Cardiac fibroblast (primary cell): ENCODE measurements around the gene LTBP1.

Experiments used
- DNase-seq, 2 donors: peaks; one replicate each; pipeline versions ENCODE4 v3.0.0 to v3.0.0-alpha.2; 2010; ENCODE audit warnings: low read depth in 2 of 2
- H3K4me3 ChIP-seq, 2 donors: replicated peaks in 1 of 2; 1 replicate in 1 of 2; 2 replicates in 1 of 2; pipeline ENCODE4 v1.5.1; 2011; ENCODE audit warnings: low read depth in 2 of 2, low read length in 2 of 2, mild to moderate bottlenecking in 2 of 2, moderate library complexity in 1 of 2
- CTCF ChIP-seq: IDR thresholded peaks from one replicate; pipeline ENCODE4 v1.5.1; 2011; ENCODE audit warnings: low read depth, mild to moderate bottlenecking, low read length, inconsistent platforms

Gene LTBP1

GRCh38 chr2:33242845-33243244, 296.1 kb downstream of the LTBP1 start:
- DNase-seq, result peak; percentile 69 to 84
- TF ChIP-seq CTCF, result no peak
- no peak overlapping the region for H3K4me3 ChIP-seq

- no peak overlapping the region for H3K4me3 ChIP-seq
- no peak for TF ChIP-seq CTCF
- no peak for DNase-seq
Observed at GRCh38 chr2:33246432-33246831, 299.7 kb downstream of the LTBP1 start.

GRCh38 chr2:33247365-33247764, 300.6 kb downstream of the LTBP1 start:
- no peak overlapping the region for H3K4me3 ChIP-seq
- TF ChIP-seq CTCF, result no peak
- DNase-seq, result peak; percentile 53 to 65

- no peak for DNase-seq
- TF ChIP-seq CTCF, result no peak
- H3K4me3 ChIP-seq, result no peak overlapping the region
Observed at GRCh38 chr2:33250417-33251029, 303.8 kb downstream of the LTBP1 start.

- H3K4me3 ChIP-seq, result no peak overlapping the region
- TF ChIP-seq CTCF, result no peak
- DNase-seq, result no peak
Observed at GRCh38 chr2:33256162-33256755, 309.5 kb downstream of the LTBP1 start.

- no peak for TF ChIP-seq CTCF
- DNase-seq, result no peak
- no peak overlapping the region for H3K4me3 ChIP-seq
Observed at GRCh38 chr2:33258387-33258786, 311.6 kb downstream of the LTBP1 start.

GRCh38 chr2:33262097-33262496, 315.3 kb downstream of the LTBP1 start:
- no peak for TF ChIP-seq CTCF
- DNase-seq, result no peak
- H3K4me3 ChIP-seq, result no peak overlapping the region
